ENCODE results near the gene SH2D2A.
"Not testable (repeated sequence)": the region's sequence is repeated elsewhere in the genome, so short reads cannot be mapped to it uniquely, and the experiment has no call there.

Gene SH2D2A

GRCh38 chr1:156767101-156767878 is 49.4 kb downstream of the SH2D2A start, which contains the start of gene PRCC:
Gene PRCC, plus strand, starts transcription at chr1:156767535. Its CDS starts 237 bp downstream, at chr1:156767772.
- DNase-seq: peak; percentile 100

DNA sequence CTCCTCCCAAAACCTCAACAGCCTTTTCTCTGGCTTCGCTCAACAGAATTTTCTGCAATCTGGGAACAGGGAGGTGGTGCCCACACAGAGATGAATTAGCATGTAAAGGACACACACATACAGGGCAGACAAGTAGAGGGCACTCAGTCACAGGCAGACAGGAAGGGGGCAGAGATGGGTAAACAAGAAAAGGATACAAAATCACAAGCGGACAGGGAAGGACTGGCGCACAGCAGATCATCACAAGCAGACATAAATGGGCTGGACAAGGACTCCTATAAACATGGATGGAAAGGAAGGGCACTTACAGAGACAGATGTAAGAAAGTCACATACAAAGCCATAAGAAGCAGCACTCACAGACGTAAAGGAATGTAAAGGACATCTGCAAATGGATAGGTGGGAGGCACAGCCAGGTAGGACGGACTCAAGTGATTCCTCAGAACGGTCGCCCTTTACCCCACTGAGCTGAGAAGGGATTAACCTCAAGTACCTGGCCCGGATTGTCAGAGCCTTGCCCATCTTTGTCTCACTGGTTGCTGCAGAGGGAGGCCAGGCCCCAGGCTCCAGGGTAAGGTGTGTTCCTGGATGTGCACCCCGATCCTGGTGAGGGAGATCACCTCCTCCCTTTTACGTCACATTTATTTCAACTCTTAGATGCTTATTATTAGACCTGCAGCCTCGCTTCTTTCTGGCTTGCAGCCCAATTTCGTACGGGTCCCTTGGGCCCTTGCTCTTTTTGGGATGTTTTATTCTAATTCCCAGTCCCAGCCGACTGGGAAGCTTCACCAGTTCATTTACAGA is 50.1 kb downstream of the SH2D2A start:
- no peak for DNase-seq

DNA sequence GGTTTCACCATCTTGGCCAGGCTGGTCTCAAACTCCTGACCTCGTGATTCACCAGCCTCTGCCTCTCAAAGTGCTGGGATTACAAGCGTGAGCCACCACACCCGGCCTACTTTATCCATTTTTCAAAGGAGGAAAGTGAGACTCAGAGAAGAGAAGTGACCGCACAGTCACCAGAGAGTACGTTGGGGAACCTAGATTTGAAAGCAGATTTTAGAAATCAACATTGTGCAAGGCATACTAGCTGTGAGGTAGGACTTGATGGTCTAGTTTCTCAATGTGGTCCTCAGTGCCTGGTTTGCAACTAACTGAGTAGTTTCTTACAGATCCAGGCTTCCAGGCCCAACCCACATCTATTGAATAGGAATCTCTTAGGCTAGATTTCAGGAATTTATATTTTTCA is 51.0 kb downstream of the SH2D2A start:
- no peak for DNase-seq

- not testable (repeated sequence) for DNase-seq
These were observed 51.5 kb downstream of the SH2D2A start for GRCh38 chr1:156765136-156765535.

DNA sequence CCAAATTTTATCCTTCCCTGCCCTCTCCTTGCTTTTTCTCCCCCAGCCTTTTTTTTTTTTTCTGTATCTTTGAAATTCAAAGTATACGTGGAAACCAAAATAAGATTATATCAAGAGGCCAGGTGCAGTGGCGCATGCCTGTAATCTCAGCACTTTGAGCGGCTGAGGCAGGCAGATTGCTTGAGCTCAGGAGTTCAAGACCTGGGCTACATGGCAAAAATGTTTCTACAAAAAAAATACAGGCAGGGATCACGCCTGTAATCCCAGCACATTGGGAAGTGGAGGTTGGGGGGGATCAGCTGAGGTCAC is 55.9 kb downstream of the SH2D2A start:
- DNase-seq: no peak

DNA sequence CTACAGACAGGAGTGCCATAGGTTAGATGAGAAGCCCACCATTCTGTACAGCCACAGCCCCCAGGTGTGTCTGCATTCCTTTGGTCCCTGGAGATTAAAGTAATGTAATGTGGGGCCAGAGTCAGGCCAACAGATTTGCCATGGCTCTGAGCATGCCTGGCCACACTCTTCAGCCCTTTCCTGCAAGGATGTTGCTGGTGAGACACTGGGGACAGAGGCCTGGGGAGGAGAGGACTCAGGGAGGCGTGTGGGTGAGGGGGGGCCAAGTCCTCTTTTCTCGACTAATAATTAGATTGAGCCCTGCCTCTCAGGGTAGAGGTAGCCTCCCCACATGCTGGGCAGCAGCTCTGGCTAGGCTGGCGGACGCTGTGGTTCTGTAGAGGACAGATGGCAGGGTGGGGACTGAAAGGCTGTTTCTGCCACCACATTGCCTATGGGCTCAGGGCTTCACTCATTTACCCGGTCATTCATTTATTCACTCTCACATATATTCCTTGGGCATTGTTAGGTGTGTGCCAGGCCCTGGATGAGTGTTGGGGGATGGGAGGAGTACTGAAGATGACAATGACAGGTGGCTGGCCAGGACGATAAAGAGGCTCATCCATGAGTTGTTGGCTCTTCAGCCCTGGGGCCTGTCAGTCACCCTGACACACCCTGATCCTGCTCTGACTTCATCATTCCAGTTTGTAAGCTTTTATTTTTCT is 56.4 kb downstream of the SH2D2A start:
- DNase-seq: no peak

GRCh38 chr1:156757572-156758253 is 58.9 kb downstream of the SH2D2A start:
- not testable (repeated sequence) for DNase-seq

DNA sequence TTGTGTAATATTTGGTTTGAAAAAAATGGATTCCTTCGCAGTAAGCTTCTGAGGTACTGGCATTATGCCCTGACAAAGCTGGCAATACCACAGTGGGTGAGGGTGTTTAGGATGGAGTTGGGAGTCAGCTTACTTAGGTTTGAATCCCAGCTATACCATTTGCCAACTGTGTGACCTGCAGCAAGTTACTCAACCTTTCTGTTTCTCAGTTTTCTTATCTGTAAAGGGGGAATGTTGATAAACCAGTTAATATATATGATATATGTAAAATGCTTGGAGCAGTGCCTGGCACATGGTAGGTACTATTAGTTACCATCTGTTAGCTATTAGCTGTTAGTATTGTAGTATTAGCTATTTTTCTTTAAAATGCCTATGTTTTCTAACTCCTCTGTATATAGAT is 60.3 kb downstream of the SH2D2A start:
- DNase-seq: no peak

Data from fibroblast of skin of right quadriceps (primary cell).